GM04503 (cell line): ENCODE results near the gene OR14C36.
"Not testable (repeated sequence)": the region's sequence is repeated elsewhere in the genome, so short reads cannot be mapped to it uniquely, and the experiment has no call there.

Experiments
- DNase-seq: peaks from one replicate; pipeline ENCODE4 v3.0.0-alpha.2; 2012; ENCODE audit warnings: low read depth

OR14C36 gene, protein sequence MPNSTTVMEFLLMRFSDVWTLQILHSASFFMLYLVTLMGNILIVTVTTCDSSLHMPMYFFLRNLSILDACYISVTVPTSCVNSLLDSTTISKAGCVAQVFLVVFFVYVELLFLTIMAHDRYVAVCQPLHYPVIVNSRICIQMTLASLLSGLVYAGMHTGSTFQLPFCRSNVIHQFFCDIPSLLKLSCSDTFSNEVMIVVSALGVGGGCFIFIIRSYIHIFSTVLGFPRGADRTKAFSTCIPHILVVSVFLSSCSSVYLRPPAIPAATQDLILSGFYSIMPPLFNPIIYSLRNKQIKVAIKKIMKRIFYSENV

DNA sequence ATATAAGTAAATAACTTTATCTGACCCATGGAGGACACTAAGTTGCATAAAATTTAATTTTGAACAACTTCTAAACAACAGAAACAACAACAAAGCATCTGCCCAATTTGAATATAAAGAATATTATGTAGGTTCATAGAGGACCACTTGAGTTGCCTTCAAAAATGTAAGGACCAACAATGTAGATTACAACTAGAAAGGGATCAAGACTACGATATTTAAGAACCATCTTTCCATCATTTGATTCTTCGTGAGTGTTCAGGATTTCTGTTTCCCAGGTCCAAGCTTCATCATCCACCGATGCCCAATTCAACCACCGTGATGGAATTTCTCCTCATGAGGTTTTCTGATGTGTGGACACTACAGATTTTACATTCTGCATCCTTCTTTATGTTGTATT, at the start of gene OR14C36:
TSS of gene OR14C36 (plus strand) at position 301 of the 400 bp plus-strand sequence. CDS start at position 301, 0 bp downstream.
- DNase-seq = no peak

DNA sequence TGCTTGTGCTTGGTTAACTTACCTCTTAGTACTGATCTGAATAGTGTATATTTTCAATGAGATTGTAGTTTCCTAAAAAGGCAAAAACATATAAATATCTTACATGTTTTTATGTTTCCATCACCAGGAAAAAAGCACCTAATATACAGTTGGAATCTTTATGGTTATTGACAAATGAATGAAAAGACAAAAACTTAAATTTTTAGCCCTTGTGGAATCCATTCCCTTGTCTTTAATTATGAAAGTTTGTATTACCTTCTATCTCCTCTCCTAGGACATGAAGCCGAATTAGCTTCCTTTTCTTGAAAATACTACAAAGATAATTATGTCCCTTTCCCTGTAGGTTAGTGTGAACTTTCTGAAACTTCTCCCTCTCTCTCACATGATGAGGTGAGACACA, 45.3 kb upstream of the OR14C36 start, which contains the start of gene OR2T12:
TSS of gene OR2T12 (minus strand) at position 101 of the 400 bp plus-strand sequence. CDS start 7,846 bp downstream, outside the sequence.
- no peak for DNase-seq

DNA sequence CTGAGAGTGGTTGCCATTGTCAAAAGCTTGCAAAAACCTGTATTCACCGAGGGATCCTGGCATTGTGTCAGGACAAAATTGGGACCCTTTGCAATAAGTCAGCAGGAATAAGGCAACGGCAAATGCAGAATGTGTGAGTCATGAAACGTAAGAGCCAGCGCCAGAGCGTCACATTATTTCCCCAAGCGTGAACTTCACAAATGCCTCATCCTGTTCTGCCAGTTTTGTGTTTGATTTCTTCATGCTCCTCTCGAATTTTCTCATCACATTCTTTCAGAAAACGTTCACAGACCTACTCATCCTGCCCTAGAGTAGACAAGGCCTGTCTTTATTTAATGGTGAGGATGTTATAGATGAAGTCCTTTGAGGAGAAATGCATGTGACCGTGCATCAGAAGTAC, 42.9 kb upstream of the OR14C36 start:
- DNase-seq = not testable (repeated sequence)

DNA sequence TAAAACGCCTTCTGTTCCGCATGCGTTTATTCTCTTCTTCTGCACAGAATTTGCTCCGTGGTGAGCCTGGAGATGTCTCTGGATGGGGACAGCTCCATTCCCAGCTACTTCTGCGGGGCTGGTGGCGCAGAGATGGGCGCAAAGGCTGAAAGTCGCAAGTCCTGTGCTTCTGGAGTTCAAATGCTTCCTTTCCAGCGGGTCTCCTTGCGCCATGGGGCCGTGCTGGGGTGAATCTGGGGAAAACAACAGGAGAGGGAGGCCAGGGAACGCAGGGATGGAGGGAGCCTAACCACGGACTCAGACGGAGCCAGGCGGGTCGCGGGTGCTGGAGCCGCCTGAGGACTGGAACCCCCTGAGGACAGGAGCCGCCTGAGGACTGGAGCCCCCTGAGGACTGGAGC, 42.5 kb upstream of the OR14C36 start:
- no peak for DNase-seq

DNA sequence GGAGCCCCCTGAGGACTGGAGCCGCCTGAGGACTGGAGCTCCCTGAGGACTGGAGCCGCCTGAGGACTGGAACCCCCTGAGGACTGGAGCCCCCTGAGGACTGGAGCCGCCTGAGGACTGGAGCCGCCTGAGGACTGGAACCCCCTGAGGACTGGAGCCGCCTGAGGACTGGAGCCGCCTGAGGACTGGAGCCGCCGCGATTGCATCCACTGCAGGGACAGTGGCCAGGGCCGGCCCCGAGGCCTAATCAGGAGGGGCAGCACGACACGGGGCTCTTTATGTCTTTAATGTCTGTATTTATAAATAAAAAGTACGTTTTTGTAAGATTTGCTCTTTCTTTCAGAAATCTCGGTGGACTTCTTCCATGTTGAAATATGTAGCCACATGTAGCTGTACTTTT, 41.8 kb upstream of the OR14C36 start:
- DNase-seq = not testable (repeated sequence)

DNA sequence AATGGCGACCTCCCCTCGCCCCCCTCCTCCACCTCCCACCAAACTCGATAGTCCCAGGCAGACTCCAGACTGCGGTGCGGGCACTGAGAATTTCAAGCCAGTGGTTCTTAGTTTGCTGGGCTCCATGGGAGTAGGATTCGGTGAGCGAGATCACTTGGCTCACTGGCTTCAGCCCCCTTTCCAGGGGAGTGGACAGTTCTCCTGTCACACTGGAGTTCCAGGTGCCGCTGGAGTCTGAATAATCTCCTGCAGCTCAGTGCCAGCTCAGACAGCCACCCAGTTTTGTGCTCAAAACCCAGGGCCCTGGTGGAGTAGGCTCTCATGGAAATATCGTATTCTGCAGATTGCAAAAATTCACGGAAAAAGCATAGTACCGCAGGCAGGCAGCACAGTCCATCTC, 31.8 kb upstream of the OR14C36 start:
- DNase-seq = no peak

DNA sequence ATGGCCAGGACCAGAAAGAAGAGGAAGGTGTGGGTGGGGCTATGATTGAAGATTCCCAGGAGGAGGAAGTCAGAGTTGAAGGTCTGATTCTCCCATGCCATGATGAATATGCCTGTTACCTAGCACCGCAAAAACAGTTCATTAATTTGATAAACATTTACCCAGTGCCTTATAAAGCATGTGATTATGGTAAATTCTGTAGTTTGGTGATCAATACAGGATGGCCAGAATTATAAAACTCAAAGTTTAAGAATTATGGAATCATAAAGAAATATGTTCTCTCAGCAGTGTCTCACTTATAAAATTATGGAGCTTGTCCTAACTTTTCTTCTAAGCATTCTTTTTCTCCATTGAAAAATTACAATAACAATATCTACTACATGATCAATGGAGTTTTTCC, 24.1 kb upstream of the OR14C36 start, which contains the start of gene OR2M7:
TSS of gene OR2M7 (minus strand) at position 101 of the 400 bp plus-strand sequence. CDS start at position 101, 0 bp downstream.
- DNase-seq = no peak

DNA sequence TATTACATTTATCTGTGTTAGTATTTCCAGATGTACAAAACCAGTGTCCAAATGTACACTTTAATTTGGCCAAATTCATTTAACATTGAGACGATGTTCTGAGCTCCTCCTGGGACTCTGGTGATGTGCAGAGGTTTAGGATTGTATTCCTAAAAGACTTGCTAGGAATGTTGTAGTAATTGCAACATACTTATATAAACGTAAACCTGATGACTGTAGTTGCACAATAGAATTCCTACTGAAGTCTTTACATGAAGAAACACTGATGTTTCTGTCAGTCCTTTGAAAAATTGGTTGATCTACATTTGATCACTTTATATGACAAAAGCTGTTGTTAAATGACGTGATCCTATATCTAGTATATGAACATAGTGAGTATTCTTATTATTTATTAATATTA, 5.1 kb upstream of the OR14C36 start:
- DNase-seq = no peak

DNA sequence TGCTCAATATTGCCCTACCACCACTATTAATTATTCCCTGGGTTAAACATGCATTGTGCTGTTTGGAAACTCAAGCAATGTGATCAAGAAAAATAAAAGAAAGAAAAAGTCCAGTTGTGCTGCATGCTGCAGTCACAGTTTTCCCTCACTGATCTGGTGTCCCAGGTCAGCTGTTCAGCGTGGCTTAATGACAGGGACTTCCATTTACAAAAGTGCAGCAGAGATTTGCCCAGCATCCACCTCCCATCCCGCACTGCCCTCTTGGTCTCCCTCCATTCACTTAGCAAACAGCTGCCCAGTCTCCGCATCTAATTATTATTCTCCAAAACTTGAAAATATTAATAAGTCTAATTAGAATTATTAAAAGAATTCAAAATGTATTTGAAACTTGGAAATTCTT, 10.8 kb downstream of the OR14C36 start:
- no peak for DNase-seq

DNA sequence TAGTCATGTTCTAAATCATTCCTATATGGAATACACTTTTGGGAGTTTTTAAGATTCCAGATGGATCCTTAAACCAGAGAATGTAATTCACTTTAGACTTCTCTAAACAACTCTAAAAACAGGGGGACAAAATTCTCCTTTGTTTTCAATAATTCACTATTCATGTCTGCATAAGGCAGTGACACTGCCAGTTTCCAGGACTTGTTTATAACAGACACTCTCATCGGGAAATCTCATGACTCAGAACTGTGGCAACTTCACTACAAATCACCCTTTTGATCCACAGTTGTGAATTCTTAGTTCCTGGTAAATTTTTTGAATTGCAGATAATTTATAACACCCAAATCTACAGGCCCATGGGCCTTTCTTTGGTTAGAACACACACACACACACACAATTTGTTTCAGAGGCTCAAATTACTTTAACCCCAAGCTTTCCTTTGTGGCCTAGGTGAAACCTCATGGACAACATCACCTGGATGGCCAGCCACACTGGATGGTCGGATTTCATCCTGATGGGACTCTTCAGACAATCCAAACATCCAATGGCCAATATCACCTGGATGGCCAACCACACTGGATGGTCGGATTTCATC, 12.6 kb downstream of the OR14C36 start, which contains the start of gene OR2T4:
TSS of gene OR2T4 (plus strand) at position 545 of the 595 bp plus-strand sequence. CDS start at position 545, 0 bp downstream.
- DNase-seq = no peak

DNA sequence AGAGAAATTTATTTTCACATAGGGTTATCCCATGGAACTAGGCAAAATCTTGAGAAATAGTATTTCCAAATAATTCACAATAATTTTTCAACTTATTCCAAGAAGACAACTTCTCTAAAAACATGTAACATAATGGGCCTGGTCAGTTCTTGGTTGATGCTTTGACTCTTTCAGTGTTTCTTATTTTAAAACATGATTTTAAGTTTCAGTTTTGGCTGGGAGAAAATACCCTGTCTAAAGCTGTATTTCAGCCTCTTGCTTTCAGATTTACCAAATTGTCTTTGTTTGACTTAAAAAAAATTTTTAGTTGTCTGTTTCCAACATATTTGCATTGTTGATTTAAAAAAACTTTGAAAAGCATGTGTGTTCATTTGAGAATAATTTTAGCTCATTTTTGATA, 18.0 kb downstream of the OR14C36 start:
- DNase-seq = no peak

DNA sequence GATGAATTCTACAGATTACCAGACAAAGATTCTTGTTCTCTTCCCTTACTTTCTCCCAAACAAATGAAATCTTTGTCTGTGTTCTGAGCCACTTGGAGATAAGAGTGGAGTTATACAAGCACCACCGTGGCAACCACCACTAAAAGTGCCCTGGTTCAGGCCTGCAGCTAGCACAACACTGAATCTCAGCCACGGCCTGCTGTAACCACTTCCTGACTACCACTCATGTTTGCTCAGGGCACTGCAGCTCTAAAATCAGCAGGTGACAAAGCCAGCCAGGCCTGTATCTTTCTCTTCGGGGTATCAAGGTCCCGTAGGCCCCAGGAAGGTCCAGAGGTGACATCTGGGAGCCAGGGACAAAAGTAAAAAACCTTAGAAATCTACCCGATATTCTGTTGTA, 23.8 kb downstream of the OR14C36 start:
- DNase-seq = no peak

DNA sequence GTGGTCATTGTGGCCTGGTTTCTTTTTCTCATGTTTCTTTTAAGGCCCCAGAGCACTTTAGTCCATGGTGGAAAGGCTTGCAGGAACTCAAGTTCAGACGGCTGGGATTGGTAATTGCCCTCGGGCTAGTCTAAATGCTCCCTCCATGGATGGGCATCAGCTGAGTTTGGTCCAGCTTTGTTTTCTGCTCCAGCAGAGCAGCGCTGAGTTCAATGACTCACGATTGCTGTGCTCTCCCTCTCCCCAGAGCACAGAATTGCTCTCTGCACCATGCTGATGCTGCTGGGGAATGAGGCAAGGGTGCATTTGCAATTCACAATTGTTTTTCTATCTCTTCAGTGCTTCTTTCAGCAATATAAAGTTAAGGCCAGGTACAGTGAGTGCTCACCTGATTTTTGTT, 25.2 kb downstream of the OR14C36 start:
- DNase-seq = no peak

DNA sequence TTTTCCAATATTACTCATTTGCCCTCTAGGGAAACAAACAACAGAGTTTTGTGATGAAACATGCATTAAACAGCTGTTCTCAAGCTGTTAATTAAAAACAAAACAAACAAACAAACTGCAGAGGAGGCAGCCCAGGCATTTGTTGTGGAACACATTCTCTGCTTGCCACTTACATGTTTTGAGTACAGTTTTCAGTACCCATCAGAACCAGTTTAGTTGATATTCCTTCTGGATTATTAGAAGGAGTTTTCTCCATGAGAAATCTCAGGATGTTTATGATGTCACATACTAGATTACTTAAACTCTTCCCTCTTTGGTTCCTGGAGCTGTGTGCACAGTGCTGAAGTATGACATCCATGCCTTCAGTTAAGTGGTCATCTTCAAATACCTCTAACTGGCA, 26.9 kb downstream of the OR14C36 start, which contains the start of gene OR2T6:
TSS of gene OR2T6 (plus strand) at position 301 of the 400 bp plus-strand sequence. CDS start 11,863 bp downstream, outside the sequence.
- DNase-seq = no peak

DNA sequence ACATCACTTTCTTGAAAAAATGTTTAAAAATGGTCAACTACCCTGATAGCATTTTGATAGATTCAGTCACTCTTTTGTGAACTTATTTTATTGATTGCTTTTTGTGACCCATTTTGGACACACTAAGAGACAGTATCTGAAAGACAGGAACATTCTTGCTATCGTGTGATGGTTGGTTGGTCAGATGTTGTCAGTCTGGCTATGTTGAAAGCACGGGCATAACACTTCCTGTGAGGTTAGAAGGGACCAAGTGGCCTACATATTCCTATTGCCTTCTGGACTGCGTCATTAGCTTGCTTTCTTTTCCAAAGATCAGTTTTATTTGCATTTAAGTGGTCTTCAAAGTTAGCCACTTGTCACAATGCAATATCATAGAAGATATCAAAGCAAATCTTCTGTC, 28.3 kb downstream of the OR14C36 start:
- no peak for DNase-seq

DNA sequence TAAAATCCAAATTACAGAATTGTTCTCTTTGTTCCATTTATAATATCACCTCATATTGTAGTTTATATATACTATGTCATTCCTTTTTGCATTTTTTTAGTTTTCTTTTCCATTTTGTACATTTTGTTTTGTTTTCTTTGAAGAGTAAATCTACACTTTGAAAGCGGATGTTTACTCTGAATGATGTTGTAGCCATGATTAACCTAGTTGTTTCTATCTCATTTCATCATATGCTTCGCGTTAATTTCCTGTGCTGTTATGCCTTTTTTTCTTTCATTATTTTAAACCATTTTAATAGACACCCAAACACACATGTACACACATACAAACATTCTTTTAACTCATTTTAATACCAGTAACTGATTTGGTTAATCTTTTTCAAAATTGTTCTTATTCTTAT, 32.3 kb downstream of the OR14C36 start:
- DNase-seq = no peak

DNA sequence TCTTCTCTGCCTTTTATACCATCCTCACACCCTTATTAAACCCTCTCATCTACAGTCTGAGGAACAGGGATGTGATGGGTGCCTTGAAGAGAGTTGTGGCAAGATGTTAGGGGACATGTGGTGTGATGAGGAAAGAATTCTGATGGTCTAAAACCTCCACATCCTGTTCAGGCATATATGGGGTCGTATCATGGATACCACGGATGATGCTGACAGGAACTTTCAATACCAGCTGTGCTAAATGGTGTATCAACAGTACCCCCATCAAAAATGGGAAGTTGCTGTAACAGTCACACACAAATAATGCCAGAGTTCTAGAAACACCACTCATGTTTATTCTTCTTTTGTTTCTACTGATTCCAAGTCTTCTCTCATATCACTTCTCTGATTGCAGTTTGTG, 39.9 kb downstream of the OR14C36 start:
- no peak for DNase-seq

DNA sequence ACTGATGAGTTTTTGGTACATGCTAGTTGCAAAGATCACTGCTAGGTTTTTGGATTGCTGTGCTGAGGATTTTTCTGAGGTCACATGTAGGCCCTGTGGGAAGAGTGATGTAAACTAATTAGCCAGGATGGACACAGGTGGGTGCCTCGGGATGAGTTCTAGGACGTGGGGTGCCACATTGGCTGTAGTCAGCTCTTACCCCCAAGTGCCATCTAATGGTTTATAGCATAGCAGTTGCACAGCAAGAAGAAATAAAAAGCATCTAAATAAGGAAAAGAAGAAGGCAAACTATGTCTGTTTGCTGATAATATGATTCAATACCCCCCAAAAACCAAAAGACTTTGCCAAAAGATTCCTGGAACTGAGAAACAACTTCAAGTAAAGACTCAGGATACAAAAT, 44.5 kb downstream of the OR14C36 start:
- DNase-seq = no peak
